Kidney capillary endothelial cell (primary cell): Measurements from ENCODE around the gene CSF3.

Experiments used
- DNase-seq: peaks from one replicate; pipeline ENCODE4 v3.0.0-alpha.2; 2018; ENCODE audit warnings: low spot score

CSF3 gene

DNA sequence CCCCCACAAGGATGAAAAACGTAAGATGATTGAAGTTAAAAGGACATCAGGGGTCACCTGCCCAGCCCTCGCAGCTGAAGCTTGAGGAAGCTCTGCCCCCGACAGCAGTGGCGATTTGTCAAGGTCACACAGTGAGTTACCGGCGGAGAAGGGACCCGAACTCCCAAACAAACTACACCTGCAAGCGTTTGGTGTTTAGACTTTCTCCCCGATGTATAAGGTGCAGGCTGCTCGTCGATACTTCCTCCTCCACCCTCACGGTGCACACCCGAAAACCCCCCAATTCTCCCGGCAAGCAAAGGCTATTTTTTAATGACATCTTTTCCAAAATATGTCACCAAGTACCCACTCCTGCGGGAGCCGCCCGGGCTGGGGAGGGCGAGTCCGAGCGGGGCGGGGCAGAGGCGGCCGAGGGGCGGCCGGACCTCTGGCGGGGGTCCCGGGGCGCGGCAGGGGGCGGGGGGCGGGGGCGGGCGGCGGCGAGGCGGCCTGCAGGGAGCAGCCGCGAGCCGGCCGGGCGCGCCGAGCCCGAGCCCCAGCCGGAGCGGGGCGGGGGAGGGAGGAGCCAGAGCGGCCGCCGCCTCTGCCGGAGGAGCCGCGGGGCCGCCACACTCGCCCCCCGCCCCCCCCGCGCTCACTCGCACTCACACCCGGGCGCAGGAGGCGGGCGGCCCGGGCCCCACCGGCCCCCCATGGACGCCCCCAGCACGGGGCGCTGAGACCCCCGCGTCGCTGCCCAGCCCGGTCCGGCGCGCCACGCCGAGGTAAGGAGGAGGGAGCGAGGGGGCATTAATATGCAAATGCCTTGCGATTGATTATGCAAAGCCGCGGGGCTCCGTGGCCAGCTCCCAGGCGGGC is 47.3 kb downstream of the CSF3 start, which contains the start of gene THRA:
Gene THRA, plus strand, starts transcription at position 637 of the 858 bp plus-strand sequence. CDS start 11,524 bp downstream, outside the sequence.
- DNase-seq = no peak

- no peak for DNase-seq
These were observed 48.0 kb downstream of the CSF3 start for GRCh38 chr17:40063187-40063771.

DNA sequence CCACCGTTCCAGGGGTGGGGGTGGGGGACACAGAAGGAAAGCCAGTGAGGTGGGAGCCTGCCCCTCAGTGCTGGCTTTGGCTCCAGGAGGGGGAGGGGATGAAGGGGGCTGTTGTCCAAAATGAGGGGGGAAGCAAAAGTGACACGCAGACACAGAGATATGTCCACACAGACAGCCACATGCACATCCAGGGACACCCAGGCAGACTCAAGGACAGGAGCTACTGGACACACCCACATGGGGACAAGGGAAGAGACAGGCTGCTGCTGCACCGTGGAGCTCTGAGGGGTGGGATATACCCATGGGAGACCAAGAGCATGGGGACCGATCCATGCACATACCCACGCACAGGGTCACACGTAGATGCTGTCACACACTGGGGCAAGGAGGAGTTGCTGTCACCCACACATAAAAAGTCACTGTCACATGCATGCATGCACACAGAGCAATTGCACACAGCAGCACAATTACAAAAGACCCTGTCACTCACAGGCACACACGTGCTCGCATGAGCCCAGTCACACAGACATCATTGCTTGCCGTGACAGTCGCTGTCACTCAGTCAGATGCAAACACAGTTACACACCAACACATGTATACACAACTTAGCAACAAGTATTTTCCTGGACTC is 48.8 kb downstream of the CSF3 start:
- DNase-seq = no peak

- no peak for DNase-seq
These were observed 49.9 kb downstream of the CSF3 start for GRCh38 chr17:40064971-40065768.

- no peak for DNase-seq
These were observed 50.7 kb downstream of the CSF3 start for GRCh38 chr17:40065769-40066510.
